ENCODE measurements around the gene PROSER3.

PROSER3 gene

GRCh38 chr19:35776102-35776788 lies 18.3 kb downstream of the PROSER3 start:
- TF ChIP-seq CTCF (IDR thresholded peaks at IDR 0.05; ENCODE audit: low read length) (no peak), EZH2 (IDR thresholded peaks at IDR 0.05; ENCODE audit: borderline replicate concordance, low read length) (no peak)
- no peaks in the 10 kb centered on the region for H3K9me2 ChIP-seq (ENCODE audit: low read depth, low read length)
- H3K9ac ChIP-seq (ENCODE audit: low read length), result peak overlapping the region; percentile 78
- H3K27ac ChIP-seq (ENCODE audit: low read depth, low read length, poor library complexity, severe bottlenecking), result no peak overlapping the region
- no peaks in the 10 kb centered on the region for H3F3A ChIP-seq (ENCODE audit: insufficient read depth, low read length)
- H3K9me3 ChIP-seq (ENCODE audit: low read length), result no peaks in the 10 kb centered on the region
- H4K20me1 ChIP-seq (ENCODE audit: insufficient read depth, low read length), result no peaks in the 10 kb centered on the region
- H3K4me3 ChIP-seq (ENCODE audit: low read depth, low read length, poor library complexity, severe bottlenecking), result peak overlapping the region; percentile 80
- peak overlapping the region; percentile 80 for H3K4me2 ChIP-seq (ENCODE audit: low read length)
- H3K4me1 ChIP-seq (ENCODE audit: insufficient read depth, low read length, severe bottlenecking), result peaks cover 19% of the 10 kb centered on the region
- no peak overlapping the region for H2AFZ ChIP-seq (ENCODE audit: low read length)
- no peaks in the 10 kb centered on the region for H3K79me2 ChIP-seq (ENCODE audit: insufficient read depth, low read length)
- peaks cover 3% of the 10 kb centered on the region; the same call in 1 of the 2 replicates for H3K36me3 ChIP-seq (ENCODE audit: insufficient read depth, low read length)
- H3K27me3 ChIP-seq (ENCODE audit: insufficient read depth, low read length), result no peaks in the 10 kb centered on the region

DNA sequence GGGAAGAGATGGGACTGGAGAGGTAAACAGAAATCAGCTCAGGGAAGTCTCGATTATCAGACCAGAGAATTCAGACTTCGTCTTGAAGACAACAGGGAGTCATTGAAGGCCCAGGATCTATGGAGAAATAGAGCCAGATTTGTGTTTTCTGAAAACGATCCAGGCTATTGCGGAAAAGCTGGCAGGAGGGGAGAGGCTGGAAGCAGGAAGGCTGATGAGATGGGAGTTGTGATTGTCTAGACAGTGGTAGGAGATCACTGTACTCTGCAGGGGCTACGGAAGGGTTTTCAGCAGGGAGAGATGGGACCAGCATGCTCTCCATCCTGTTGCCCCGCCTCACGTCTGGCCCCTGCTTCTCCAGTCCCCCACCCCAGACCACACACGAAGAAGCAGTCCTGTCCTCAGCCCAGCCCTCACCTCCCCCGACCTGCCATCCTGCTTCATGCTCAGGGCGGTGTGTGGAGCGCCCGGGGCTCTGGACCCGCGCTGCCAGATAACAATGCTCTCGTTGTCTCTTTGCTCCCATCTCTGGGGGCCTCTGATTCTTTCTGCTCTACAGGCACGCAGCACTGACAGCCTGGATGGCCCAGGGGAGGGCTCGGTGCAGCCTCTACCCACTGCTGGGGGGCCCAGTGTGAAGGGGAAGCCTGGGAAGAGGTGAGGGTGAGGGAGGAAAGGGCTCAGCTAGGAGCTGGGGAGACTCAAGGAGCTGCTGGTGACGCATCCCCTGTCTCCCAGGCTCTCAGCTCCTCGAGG lies 19.3 kb downstream of the PROSER3 start:
- TF ChIP-seq EZH2 (IDR thresholded peaks at IDR 0.05; ENCODE audit: borderline replicate concordance, low read length) (no peak), CTCF (IDR thresholded peaks at IDR 0.05; ENCODE audit: low read length) (no peak)
- Histone ChIP-seq H2AFZ (ENCODE audit: low read length) (no peak overlapping the region), H3K4me3 (ENCODE audit: low read depth, low read length, poor library complexity, severe bottlenecking) (no peak overlapping the region)

DNA sequence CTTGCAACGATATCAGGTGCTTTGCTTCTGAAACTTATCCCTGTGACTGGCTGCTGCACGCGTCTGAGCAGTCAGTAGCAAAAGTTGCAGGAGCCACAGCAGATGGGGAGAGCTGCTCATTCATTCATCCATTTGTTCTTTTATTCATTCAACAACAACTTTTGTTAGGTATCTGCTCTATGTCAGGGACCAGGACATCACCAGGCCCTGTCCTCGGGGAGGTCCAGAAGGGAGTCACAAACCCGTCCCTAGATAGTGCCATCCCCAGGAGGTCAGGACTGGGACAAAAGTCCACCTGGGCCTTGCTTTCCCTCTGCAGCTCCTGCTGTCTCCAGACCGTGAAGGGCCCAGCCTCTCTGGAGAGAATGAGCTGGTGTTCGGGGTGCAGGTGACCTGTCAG lies 20.0 kb downstream of the PROSER3 start:
- no peaks in the 10 kb centered on the region for H3K9me3 ChIP-seq (ENCODE audit: low read length)
- H3K27me3 ChIP-seq (ENCODE audit: insufficient read depth, low read length), result no peaks in the 10 kb centered on the region
- no peaks in the 10 kb centered on the region for H3F3A ChIP-seq (ENCODE audit: insufficient read depth, low read length)
- H3K9me2 ChIP-seq (ENCODE audit: low read depth, low read length), result no peaks in the 10 kb centered on the region
- H3K79me2 ChIP-seq (ENCODE audit: insufficient read depth, low read length), result no peaks in the 10 kb centered on the region
- H4K20me1 ChIP-seq (ENCODE audit: insufficient read depth, low read length), result no peaks in the 10 kb centered on the region
- H3K27ac ChIP-seq (ENCODE audit: low read depth, low read length, poor library complexity, severe bottlenecking), result no peak overlapping the region
- no peak overlapping the region for H3K4me2 ChIP-seq (ENCODE audit: low read length)
- H3K4me3 ChIP-seq (ENCODE audit: low read depth, low read length, poor library complexity, severe bottlenecking), result no peak overlapping the region
- TF ChIP-seq CTCF (IDR thresholded peaks at IDR 0.05; ENCODE audit: low read length) (no peak), EZH2 (IDR thresholded peaks at IDR 0.05; ENCODE audit: borderline replicate concordance, low read length) (no peak)
- H3K36me3 ChIP-seq (ENCODE audit: insufficient read depth, low read length), result peaks cover 14% of the 10 kb centered on the region; the same call in 1 of the 2 replicates
- H3K9ac ChIP-seq (ENCODE audit: low read length), result no peak overlapping the region
- peaks cover 19% of the 10 kb centered on the region for H3K4me1 ChIP-seq (ENCODE audit: insufficient read depth, low read length, severe bottlenecking)
- no peak overlapping the region for H2AFZ ChIP-seq (ENCODE audit: low read length)

More for the DNA sequence above, 19.3 kb downstream of the PROSER3 start:
- Histone ChIP-seq H3K27ac (ENCODE audit: low read depth, low read length, poor library complexity, severe bottlenecking) (no peak overlapping the region), H3K9me3 (ENCODE audit: low read length) (no peaks in the 10 kb centered on the region), H3K27me3 (ENCODE audit: insufficient read depth, low read length) (no peaks in the 10 kb centered on the region), H3F3A (ENCODE audit: insufficient read depth, low read length) (no peaks in the 10 kb centered on the region), H3K4me2 (ENCODE audit: low read length) (no peak overlapping the region), H4K20me1 (ENCODE audit: insufficient read depth, low read length) (no peaks in the 10 kb centered on the region), H3K4me1 (ENCODE audit: insufficient read depth, low read length, severe bottlenecking) (peaks cover 19% of the 10 kb centered on the region), H3K9ac (ENCODE audit: low read length) (no peak overlapping the region; the same call in 1 of the 2 replicates), H3K9me2 (ENCODE audit: low read depth, low read length) (no peaks in the 10 kb centered on the region), H3K36me3 (ENCODE audit: insufficient read depth, low read length) (peaks cover 7% of the 10 kb centered on the region; the same call in 1 of the 2 replicates), H3K79me2 (ENCODE audit: insufficient read depth, low read length) (no peaks in the 10 kb centered on the region)

Measured in OCI-LY1 (cell line).